ENCODE results near the gene OCRL. TPM values are rescaled to one million over a fixed set of nuclear protein-coding genes. Genes with fewer than 3 reads are reported as not detected.
"Not testable (repeated sequence)": the region's sequence is repeated elsewhere in the genome, so short reads cannot be mapped to it uniquely, and the experiment has no call there.

Gene OCRL
- total RNA-seq, 1 donor from 2014 or later: 25.3 TPM

- H3K4me1 ChIP-seq: no peaks in the 10 kb centered on the region
- H4K20me1 ChIP-seq (ENCODE audit: low read depth): no peaks in the 10 kb centered on the region
- Mint-ChIP-seq H3K4me1 (no peaks in the 10 kb centered on the region), H3K9me3 (no peaks in the 10 kb centered on the region), H3K4me3 (no peak overlapping the region), H3K36me3 (peaks cover 16% of the 10 kb centered on the region), H3K27ac (no peak overlapping the region), H3K27me3 (ENCODE audit: insufficient read depth, low read depth) (no peaks in the 10 kb centered on the region)
- no peak overlapping the region for H2AFZ ChIP-seq (replicated peaks)
- DNase-seq (ENCODE audit: low spot score): no peak
- H3K4me3 ChIP-seq: no peak overlapping the region
- TF ChIP-seq CTCF (IDR thresholded peaks at IDR 0.05) (no peak), EZH2phosphoT487 (IDR thresholded peaks at IDR 0.05) (no peak), EZH2 (IDR thresholded peaks at IDR 0.05) (no peak)
- no peak overlapping the region for H3K4me2 ChIP-seq
- H3K27ac ChIP-seq: no peak overlapping the region
- H3F3A ChIP-seq (ENCODE audit: low read depth): no peaks in the 10 kb centered on the region
- H3K9ac ChIP-seq: no peak overlapping the region
- no peaks in the 10 kb centered on the region for H3K79me2 ChIP-seq (ENCODE audit: low read depth)
- no peaks in the 10 kb centered on the region for H3K9me3 ChIP-seq (ENCODE audit: low read depth)
- H3K36me3 ChIP-seq: peaks cover 14% of the 10 kb centered on the region
- no peaks in the 10 kb centered on the region for H3K27me3 ChIP-seq
These were observed 13.7 kb downstream of the OCRL start for GRCh38 chrX:129553619-129554288.

- not testable (repeated sequence) for H3K4me2 ChIP-seq; H3K27ac ChIP-seq; H3F3A ChIP-seq (ENCODE audit: low read depth); H3K9ac ChIP-seq; H3K4me1 ChIP-seq; H3K27me3 Mint-ChIP-seq (ENCODE audit: insufficient read depth, low read depth); H3K79me2 ChIP-seq (ENCODE audit: low read depth); H3K4me1 Mint-ChIP-seq; H3K9me3 ChIP-seq (ENCODE audit: low read depth); H3K9me3 Mint-ChIP-seq; H4K20me1 ChIP-seq (ENCODE audit: low read depth); H3K4me3 ChIP-seq; H2AFZ ChIP-seq (replicated peaks); H3K4me3 Mint-ChIP-seq; H3K27me3 ChIP-seq; H3K27ac Mint-ChIP-seq; DNase-seq (ENCODE audit: low spot score)
- H3K36me3 ChIP-seq: peaks cover 10% of the 10 kb centered on the region
- peaks cover 14% of the 10 kb centered on the region for H3K36me3 Mint-ChIP-seq
These were observed 14.8 kb downstream of the OCRL start for GRCh38 chrX:129554816-129555215.

GRCh38 chrX:129556806-129557315 lies 16.8 kb downstream of the OCRL start:
- no peaks in the 10 kb centered on the region for H4K20me1 ChIP-seq (ENCODE audit: low read depth)
- no peaks in the 10 kb centered on the region for H3K36me3 ChIP-seq
- H3K27me3 Mint-ChIP-seq (ENCODE audit: insufficient read depth, low read depth): no peaks in the 10 kb centered on the region
- no peak overlapping the region for H3K4me2 ChIP-seq
- H3K36me3 Mint-ChIP-seq: peaks cover 14% of the 10 kb centered on the region
- H3K9ac ChIP-seq: no peak overlapping the region
- H3K4me3 Mint-ChIP-seq: no peak overlapping the region
- no peaks in the 10 kb centered on the region for H3K27me3 ChIP-seq
- no peak overlapping the region for H2AFZ ChIP-seq (replicated peaks)
- no peaks in the 10 kb centered on the region for H3K4me1 Mint-ChIP-seq
- H3F3A ChIP-seq (ENCODE audit: low read depth): no peaks in the 10 kb centered on the region
- H3K27ac ChIP-seq: no peak overlapping the region
- H3K9me3 Mint-ChIP-seq: no peaks in the 10 kb centered on the region
- peaks cover 4% of the 10 kb centered on the region for H3K9me3 ChIP-seq (ENCODE audit: low read depth)
- H3K27ac Mint-ChIP-seq: no peak overlapping the region
- no peaks in the 10 kb centered on the region for H3K4me1 ChIP-seq
- H3K79me2 ChIP-seq (ENCODE audit: low read depth): no peaks in the 10 kb centered on the region
- TF ChIP-seq EZH2 (IDR thresholded peaks at IDR 0.05) (no peak), CTCF (IDR thresholded peaks at IDR 0.05) (no peak), EZH2phosphoT487 (IDR thresholded peaks at IDR 0.05) (no peak)
- no peak for DNase-seq (ENCODE audit: low spot score)
- H3K4me3 ChIP-seq: no peak overlapping the region

GRCh38 chrX:129557844-129558480 lies 17.9 kb downstream of the OCRL start:
- no peak overlapping the region for H3K4me3 Mint-ChIP-seq

More at GRCh38 chrX:129557844-129558480, 17.9 kb downstream of the OCRL start:
- Histone ChIP-seq H3K27me3 (no peaks in the 10 kb centered on the region), H2AFZ (replicated peaks) (no peak overlapping the region), H3K4me2 (no peak overlapping the region), H3K4me3 (no peak overlapping the region), H3K36me3 (peaks cover 5% of the 10 kb centered on the region), H3K79me2 (ENCODE audit: low read depth) (no peaks in the 10 kb centered on the region), H4K20me1 (ENCODE audit: low read depth) (no peaks in the 10 kb centered on the region), H3K9ac (no peak overlapping the region), H3K4me1 (no peaks in the 10 kb centered on the region), H3K27ac (no peak overlapping the region), H3K9me3 (ENCODE audit: low read depth) (peaks cover 4% of the 10 kb centered on the region), H3F3A (ENCODE audit: low read depth) (no peaks in the 10 kb centered on the region)
- TF ChIP-seq CTCF (IDR thresholded peaks at IDR 0.05): no peak
- no peak for TF ChIP-seq EZH2 (IDR thresholded peaks at IDR 0.05)
- no peak for TF ChIP-seq EZH2phosphoT487 (IDR thresholded peaks at IDR 0.05)
- H3K4me1 Mint-ChIP-seq: no peaks in the 10 kb centered on the region
- H3K27ac Mint-ChIP-seq: no peak overlapping the region
- H3K27me3 Mint-ChIP-seq (ENCODE audit: insufficient read depth, low read depth): no peaks in the 10 kb centered on the region
- peaks cover 19% of the 10 kb centered on the region for H3K36me3 Mint-ChIP-seq
- DNase-seq (ENCODE audit: low spot score): no peak
- H3K9me3 Mint-ChIP-seq: no peaks in the 10 kb centered on the region
